AG09309 (cell line): Measurements from ENCODE around the gene TNMD.
"Not testable (repeated sequence)": the region's sequence is repeated elsewhere in the genome, so short reads cannot be mapped to it uniquely, and the experiment has no call there.

ENCODE experiments used
- DNase-seq: peaks from one replicate; pipeline ENCODE4 v3.0.0-alpha.2; 2010; ENCODE audit warnings: low read depth
- H3K4me3 ChIP-seq: 2 replicates; pipeline ENCODE4 v1.5.1; 2011; ENCODE audit warnings: mild to moderate bottlenecking, low read depth, low read length, moderate library complexity; ENCODE audit not compliant: control insufficient read depth
- TF ChIP-seq, protein P1 (sequence below): IDR thresholded peaks from 2 replicates; pipeline ENCODE4 v1.5.1; 2011; ENCODE audit warnings: mild to moderate bottlenecking, low read depth, low read length, inconsistent platforms; ENCODE audit not compliant: insufficient read depth, control insufficient read depth; ENCODE audit errors: missing control alignments

The TNMD gene

GRCh38 chrX:100584611-100585010 is at the start of gene TNMD:
Gene TNMD (plus strand): TSS chrX:100584936. CDS start chrX:100585019, 83 bp downstream.
- no peak for DNase-seq
- TF ChIP-seq, protein P1, sequence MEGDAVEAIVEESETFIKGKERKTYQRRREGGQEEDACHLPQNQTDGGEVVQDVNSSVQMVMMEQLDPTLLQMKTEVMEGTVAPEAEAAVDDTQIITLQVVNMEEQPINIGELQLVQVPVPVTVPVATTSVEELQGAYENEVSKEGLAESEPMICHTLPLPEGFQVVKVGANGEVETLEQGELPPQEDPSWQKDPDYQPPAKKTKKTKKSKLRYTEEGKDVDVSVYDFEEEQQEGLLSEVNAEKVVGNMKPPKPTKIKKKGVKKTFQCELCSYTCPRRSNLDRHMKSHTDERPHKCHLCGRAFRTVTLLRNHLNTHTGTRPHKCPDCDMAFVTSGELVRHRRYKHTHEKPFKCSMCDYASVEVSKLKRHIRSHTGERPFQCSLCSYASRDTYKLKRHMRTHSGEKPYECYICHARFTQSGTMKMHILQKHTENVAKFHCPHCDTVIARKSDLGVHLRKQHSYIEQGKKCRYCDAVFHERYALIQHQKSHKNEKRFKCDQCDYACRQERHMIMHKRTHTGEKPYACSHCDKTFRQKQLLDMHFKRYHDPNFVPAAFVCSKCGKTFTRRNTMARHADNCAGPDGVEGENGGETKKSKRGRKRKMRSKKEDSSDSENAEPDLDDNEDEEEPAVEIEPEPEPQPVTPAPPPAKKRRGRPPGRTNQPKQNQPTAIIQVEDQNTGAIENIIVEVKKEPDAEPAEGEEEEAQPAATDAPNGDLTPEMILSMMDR, result no peak
- no peak within 1 kb of the TSS for H3K4me3 ChIP-seq

GRCh38 chrX:100565534-100565933 is 19.2 kb upstream of the TNMD start:
- DNase-seq, H3K4me3 ChIP-seq: not testable (repeated sequence)

GRCh38 chrX:100586747-100587146 is 2.0 kb downstream of the TNMD start:
- no peak for DNase-seq
- TF ChIP-seq, protein P1, result no peak

DNA sequence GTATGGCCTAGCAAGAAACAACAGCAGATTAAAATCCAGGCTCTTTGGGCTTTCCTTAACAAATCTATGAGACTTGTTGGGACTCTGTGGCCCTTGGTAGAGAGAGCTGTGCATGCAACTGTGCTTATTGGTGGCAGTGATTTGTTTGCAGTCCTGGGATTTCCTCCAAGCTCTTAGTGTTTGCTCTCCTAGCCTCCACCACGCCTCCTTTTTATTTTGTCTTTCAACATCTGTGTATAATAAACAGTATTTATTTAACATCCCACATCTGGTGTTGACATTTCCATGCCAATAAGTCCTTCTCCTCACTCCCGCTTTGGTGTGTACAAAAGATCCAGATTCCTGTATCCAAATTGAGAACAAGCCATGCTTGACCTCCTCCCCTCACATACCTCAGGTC is 3.1 kb downstream of the TNMD start:
- TF ChIP-seq, protein P1, result no peak
- no peak for DNase-seq
- no peak overlapping the region for H3K4me3 ChIP-seq

More at GRCh38 chrX:100586747-100587146, 2.0 kb downstream of the TNMD start:
- H3K4me3 ChIP-seq, result no peak overlapping the region

DNA sequence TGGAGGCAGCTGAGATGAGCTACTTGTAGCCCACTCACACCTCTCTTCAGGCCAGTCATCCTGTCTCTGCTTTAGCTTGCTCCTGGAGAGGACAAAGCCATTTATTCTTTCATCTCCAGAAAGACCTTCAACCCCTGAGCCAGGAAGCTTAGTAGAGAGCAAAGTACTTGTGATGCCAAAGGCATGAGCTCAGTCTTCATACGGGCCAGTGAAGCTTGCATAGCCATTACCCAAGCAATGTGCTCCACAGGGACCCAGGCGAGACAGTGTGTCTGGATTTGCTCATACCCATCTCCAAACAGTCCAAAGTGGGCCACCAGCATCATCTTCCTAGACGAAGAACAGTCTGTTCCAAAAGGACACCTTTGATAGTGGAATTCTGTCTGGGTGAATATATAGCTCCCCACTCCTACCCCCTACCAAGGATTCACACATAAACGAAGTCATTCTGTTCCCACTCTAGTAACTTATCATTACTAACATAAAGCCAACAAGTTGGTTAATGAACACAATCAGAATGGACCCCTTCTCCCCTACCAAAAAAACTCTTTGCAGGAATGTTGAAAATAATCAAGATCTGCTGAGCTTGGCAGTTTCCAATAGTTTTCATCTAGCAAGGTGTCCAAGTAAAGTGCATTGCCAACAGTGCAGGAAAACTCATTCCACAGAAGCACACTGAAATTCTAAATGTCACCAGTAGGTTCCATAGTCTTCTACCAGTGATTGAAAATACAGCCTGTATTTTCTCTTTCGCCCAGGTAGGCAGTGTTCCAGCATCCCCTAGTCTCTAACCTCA is 6.7 kb downstream of the TNMD start:
- no peak overlapping the region for H3K4me3 ChIP-seq
- DNase-seq, result no peak
- TF ChIP-seq, protein P1, result no peak

- DNase-seq, result no peak
- no peak overlapping the region for H3K4me3 ChIP-seq
- TF ChIP-seq, protein P1, result no peak
Measured at GRCh38 chrX:100593126-100593525, 8.4 kb downstream of the TNMD start.

- H3K4me3 ChIP-seq, result no peak overlapping the region
Measured at GRCh38 chrX:100593581-100593980, 8.8 kb downstream of the TNMD start.

More at GRCh38 chrX:100593581-100593980, 8.8 kb downstream of the TNMD start:
- DNase-seq, result no peak
- TF ChIP-seq, protein P1, result no peak
